Neural cell (in vitro differentiated cells): Measurements from ENCODE around the gene NDST3. TPM values are rescaled to one million over a fixed set of nuclear protein-coding genes. Genes with fewer than 3 reads are reported as not detected.

Experiments
- H2AFZ ChIP-seq: fragments of 200-600, 300-800 bp; sonication (generic), shearing (Covaris generic); 2 replicates; pipeline ENCODE4 v1.6.0; 2014; ENCODE audit warnings: low read depth, mild to moderate bottlenecking, antibody characterized with exemption, low read length, moderate library complexity
- H3F3A ChIP-seq: fragments of 200-600 bp; shearing (Covaris generic); 2 replicates; pipeline ENCODE4 v1.6.1; 2016; ENCODE audit warnings: mild to moderate bottlenecking, moderate library complexity, mixed read lengths, antibody characterized with exemption, low read length; ENCODE audit not compliant: insufficient read depth, poor library complexity, severe bottlenecking
- H3K27ac ChIP-seq: fragments of 200-600, 300-800 bp; sonication (generic), shearing (Covaris generic); 2 replicates; pipeline ENCODE4 v1.5.1; 2014; ENCODE audit warnings: mild to moderate bottlenecking, low read length, moderate library complexity
- H3K27me3 ChIP-seq: fragments of 300-800, 200-600 bp; sonication (generic), shearing (Covaris generic); 2 replicates; pipeline ENCODE4 v1.6.0; 2014; ENCODE audit warnings: mild to moderate bottlenecking, low read depth, low read length, moderate library complexity; ENCODE audit not compliant: insufficient read depth
- H3K36me3 ChIP-seq: fragments of 300-800, 200-600 bp; sonication (generic), shearing (Covaris generic); 2 replicates; pipeline ENCODE4 v1.5.1; 2014; ENCODE audit warnings: mild to moderate bottlenecking, antibody characterized with exemption, low read length, moderate library complexity; ENCODE audit not compliant: insufficient read depth
- H3K4me2 ChIP-seq: fragments of 300-800, 200-600 bp; sonication (generic), shearing (Covaris generic); 2 replicates; pipeline ENCODE4 v1.6.0; 2014; ENCODE audit warnings: mild to moderate bottlenecking, low read length
- H3K4me3 ChIP-seq: fragments of 300-800, 200-600 bp; sonication (generic), shearing (Covaris generic); 2 replicates; pipeline ENCODE4 v1.5.1; 2014; ENCODE audit warnings: mild to moderate bottlenecking, low read length, moderate library complexity
- H3K79me2 ChIP-seq: fragments of 200-600 bp; shearing (Covaris generic); replicated peaks from 2 replicates; pipeline ENCODE4 v1.6.0; 2014; ENCODE audit warnings: mild to moderate bottlenecking, low read length, moderate library complexity; ENCODE audit not compliant: insufficient read depth
- H3K9ac ChIP-seq: fragments of 300-800, 200-600 bp; sonication (generic), shearing (Covaris generic); 2 replicates; pipeline ENCODE4 v1.6.1; 2016; ENCODE audit warnings: mild to moderate bottlenecking, low read length, mixed read lengths
- H3K9me2 ChIP-seq: fragments of 200-600 bp; shearing (Covaris generic); 2 replicates; pipeline ENCODE4 v1.6.1; 2016; ENCODE audit warnings: mild to moderate bottlenecking, low read length, mixed read lengths; ENCODE audit not compliant: insufficient read depth
- H3K9me3 ChIP-seq: fragments of 200-600, 300-800 bp; sonication (generic), shearing (Covaris generic); 2 replicates; pipeline ENCODE4 v1.6.1; 2016; ENCODE audit warnings: mild to moderate bottlenecking, mixed run types, low read length, moderate library complexity, mixed read lengths
- H4K20me1 ChIP-seq: fragments of 200-600 bp; shearing (Covaris generic); 2 replicates; pipeline ENCODE4 v1.6.1; 2016; ENCODE audit warnings: mild to moderate bottlenecking, mixed run types; ENCODE audit not compliant: insufficient read depth
- EP300 ChIP-seq: fragments of 450-650 bp; conservative IDR thresholded peaks from 2 replicates; pipeline ENCODE4 v1.6.1; 2014; ENCODE audit warnings: antibody characterized with exemption, mild to moderate bottlenecking, moderate library complexity; ENCODE audit not compliant: poor library complexity, severe bottlenecking
- EZH2 ChIP-seq: fragments of 200-600, 300-800 bp; shearing (Covaris generic), sonication (generic); IDR thresholded peaks from 2 replicates; pipeline ENCODE4 v1.6.1; 2014; ENCODE audit warnings: antibody characterized with exemption, low read length, borderline replicate concordance, mild to moderate bottlenecking; ENCODE audit not compliant: insufficient read depth, poor library complexity, severe bottlenecking
- MXI1 ChIP-seq: fragments of 450-650 bp; conservative IDR thresholded peaks from 2 replicates; pipeline ENCODE4 v1.6.1; 2014; ENCODE audit warnings: antibody characterized with exemption, mild to moderate bottlenecking; ENCODE audit not compliant: poor library complexity, severe bottlenecking
- POLR2AphosphoS5 ChIP-seq: IDR thresholded peaks from 2 replicates; pipeline ENCODE4 v1.6.1; 2012
- RAD21 ChIP-seq: fragments of 450-650 bp; conservative IDR thresholded peaks from 2 replicates; pipeline ENCODE4 v1.6.1; 2014; ENCODE audit warnings: antibody characterized with exemption, mild to moderate bottlenecking, moderate library complexity
- SMC3 ChIP-seq: fragments of 450-650 bp; conservative IDR thresholded peaks from 2 replicates; pipeline ENCODE4 v1.6.1; 2014; ENCODE audit warnings: antibody characterized with exemption, mild to moderate bottlenecking, moderate library complexity; ENCODE audit not compliant: poor library complexity
- TAF1 ChIP-seq: IDR thresholded peaks from 2 replicates; pipeline ENCODE4 v1.6.1; 2012; ENCODE audit warnings: low read depth
- polyA plus RNA-seq: library from polyadenylated mRNA; depleted of rRNA; stranded (reverse); fragments of >200 nt; gene quantifications from 2 replicates; pipeline ENCODE4 v1.2.3, GENCODE V29; 2014
- TF ChIP-seq, protein P1 (sequence below): IDR thresholded peaks from 2 replicates; pipeline ENCODE4 v1.6.1; 2012; ENCODE audit warnings: borderline replicate concordance
- TF ChIP-seq, protein P2 (sequence below): fragments of 450-650 bp; IDR thresholded peaks from 2 replicates; pipeline ENCODE4 v1.5.1; 2014; ENCODE audit warnings: antibody characterized with exemption, mild to moderate bottlenecking, moderate library complexity; ENCODE audit not compliant: poor library complexity, severe bottlenecking

NDST3 gene
- polyA plus RNA-seq, 1 donor from 2014 or later = 4.0 TPM

DNA sequence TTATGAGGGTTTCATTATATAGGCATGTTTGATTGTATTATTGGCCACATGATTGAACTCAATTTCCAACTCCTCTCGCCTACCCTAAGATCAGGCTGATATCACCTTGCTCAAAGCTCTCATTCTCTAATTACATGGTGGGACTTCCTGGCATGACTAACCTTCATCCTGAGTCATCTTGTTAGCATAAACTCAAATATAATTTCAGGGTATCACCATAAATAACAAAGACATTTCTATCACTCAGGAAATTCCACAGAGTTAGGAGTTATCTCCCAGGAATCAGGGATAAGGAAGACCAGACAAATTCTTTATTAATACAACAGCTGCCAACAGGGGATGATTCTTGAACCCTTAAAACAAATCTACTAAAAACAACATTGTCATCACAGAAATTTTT lies 90.7 kb downstream of the NDST3 start:
- Histone ChIP-seq H3K4me3 (no peak overlapping the region), H2AFZ (no peak overlapping the region), H3K36me3 (no peaks in the 10 kb centered on the region), H3K9me3 (no peaks in the 10 kb centered on the region), H4K20me1 (no peaks in the 10 kb centered on the region), H3K27ac (no peak overlapping the region), H3K27me3 (no peaks in the 10 kb centered on the region), H3K4me2 (no peak overlapping the region), H3K79me2 (no peaks in the 10 kb centered on the region), H3K9me2 (no peaks in the 10 kb centered on the region), H3F3A (no peaks in the 10 kb centered on the region), H3K9ac (no peak overlapping the region)
- TF ChIP-seq POLR2AphosphoS5 (no peak), SMC3 (no peak), EP300 (no peak)

DNA sequence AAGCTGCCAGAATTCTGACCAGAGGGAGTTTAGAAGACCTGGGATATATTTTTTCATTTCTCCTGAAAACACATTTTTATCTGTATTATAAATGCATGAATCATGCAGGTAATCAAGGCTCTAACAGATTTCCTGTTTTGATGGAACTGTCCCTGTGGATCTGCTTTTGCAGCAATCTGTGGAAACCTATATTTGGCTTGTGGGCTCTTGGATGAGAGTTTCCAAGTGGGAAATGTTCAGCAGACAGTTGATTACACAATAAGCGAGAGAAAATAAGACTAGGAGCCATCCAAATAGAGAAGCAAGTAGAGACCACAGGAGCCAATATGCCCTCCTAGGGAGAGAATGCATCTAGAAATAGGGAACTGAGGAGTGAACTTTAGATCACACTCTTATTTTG lies 105.0 kb downstream of the NDST3 start:
- Histone ChIP-seq H3F3A (no peaks in the 10 kb centered on the region), H3K4me2 (no peak overlapping the region), H3K9ac (no peak overlapping the region), H3K27me3 (no peaks in the 10 kb centered on the region), H3K36me3 (no peaks in the 10 kb centered on the region), H3K9me3 (no peaks in the 10 kb centered on the region), H2AFZ (no peak overlapping the region), H3K27ac (no peak overlapping the region), H3K79me2 (no peaks in the 10 kb centered on the region), H4K20me1 (no peaks in the 10 kb centered on the region), H3K9me2 (no peaks in the 10 kb centered on the region), H3K4me3 (no peak overlapping the region)
- no peak for TF ChIP-seq TAF1
- no peak for TF ChIP-seq POLR2AphosphoS5
- TF ChIP-seq SMC3 = no peak
- TF ChIP-seq, protein P1, sequence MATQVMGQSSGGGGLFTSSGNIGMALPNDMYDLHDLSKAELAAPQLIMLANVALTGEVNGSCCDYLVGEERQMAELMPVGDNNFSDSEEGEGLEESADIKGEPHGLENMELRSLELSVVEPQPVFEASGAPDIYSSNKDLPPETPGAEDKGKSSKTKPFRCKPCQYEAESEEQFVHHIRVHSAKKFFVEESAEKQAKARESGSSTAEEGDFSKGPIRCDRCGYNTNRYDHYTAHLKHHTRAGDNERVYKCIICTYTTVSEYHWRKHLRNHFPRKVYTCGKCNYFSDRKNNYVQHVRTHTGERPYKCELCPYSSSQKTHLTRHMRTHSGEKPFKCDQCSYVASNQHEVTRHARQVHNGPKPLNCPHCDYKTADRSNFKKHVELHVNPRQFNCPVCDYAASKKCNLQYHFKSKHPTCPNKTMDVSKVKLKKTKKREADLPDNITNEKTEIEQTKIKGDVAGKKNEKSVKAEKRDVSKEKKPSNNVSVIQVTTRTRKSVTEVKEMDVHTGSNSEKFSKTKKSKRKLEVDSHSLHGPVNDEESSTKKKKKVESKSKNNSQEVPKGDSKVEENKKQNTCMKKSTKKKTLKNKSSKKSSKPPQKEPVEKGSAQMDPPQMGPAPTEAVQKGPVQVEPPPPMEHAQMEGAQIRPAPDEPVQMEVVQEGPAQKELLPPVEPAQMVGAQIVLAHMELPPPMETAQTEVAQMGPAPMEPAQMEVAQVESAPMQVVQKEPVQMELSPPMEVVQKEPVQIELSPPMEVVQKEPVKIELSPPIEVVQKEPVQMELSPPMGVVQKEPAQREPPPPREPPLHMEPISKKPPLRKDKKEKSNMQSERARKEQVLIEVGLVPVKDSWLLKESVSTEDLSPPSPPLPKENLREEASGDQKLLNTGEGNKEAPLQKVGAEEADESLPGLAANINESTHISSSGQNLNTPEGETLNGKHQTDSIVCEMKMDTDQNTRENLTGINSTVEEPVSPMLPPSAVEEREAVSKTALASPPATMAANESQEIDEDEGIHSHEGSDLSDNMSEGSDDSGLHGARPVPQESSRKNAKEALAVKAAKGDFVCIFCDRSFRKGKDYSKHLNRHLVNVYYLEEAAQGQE = no peak
- TF ChIP-seq EP300 = no peak
- no peak for TF ChIP-seq EZH2
- TF ChIP-seq, protein P2, sequence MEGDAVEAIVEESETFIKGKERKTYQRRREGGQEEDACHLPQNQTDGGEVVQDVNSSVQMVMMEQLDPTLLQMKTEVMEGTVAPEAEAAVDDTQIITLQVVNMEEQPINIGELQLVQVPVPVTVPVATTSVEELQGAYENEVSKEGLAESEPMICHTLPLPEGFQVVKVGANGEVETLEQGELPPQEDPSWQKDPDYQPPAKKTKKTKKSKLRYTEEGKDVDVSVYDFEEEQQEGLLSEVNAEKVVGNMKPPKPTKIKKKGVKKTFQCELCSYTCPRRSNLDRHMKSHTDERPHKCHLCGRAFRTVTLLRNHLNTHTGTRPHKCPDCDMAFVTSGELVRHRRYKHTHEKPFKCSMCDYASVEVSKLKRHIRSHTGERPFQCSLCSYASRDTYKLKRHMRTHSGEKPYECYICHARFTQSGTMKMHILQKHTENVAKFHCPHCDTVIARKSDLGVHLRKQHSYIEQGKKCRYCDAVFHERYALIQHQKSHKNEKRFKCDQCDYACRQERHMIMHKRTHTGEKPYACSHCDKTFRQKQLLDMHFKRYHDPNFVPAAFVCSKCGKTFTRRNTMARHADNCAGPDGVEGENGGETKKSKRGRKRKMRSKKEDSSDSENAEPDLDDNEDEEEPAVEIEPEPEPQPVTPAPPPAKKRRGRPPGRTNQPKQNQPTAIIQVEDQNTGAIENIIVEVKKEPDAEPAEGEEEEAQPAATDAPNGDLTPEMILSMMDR = no peak
- TF ChIP-seq RAD21 = no peak

DNA sequence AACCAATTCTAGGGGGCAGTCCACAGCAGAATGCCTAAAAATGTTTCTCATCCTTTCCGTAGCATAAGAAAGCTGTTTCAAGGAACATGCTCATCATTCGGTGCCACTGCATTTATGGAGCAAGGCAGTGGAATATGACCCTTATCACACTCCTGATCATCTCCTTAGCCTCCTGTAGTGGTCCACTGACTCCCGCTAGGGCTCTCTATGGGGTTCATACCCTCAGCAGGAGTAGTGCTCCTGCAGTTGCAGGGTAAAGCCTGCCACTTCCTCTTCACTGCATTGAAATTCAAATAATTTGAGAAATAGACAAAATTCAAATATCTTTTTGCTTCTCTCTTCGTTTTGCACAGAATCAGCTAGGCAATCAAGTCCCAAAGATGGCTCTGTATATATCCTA lies 107.0 kb downstream of the NDST3 start:
- Histone ChIP-seq H2AFZ (no peak overlapping the region), H3F3A (no peaks in the 10 kb centered on the region), H4K20me1 (no peaks in the 10 kb centered on the region), H3K9me2 (no peaks in the 10 kb centered on the region), H3K9ac (no peak overlapping the region), H3K4me2 (no peak overlapping the region), H3K27me3 (no peaks in the 10 kb centered on the region), H3K36me3 (no peaks in the 10 kb centered on the region), H3K9me3 (no peaks in the 10 kb centered on the region), H3K4me3 (no peak overlapping the region), H3K79me2 (no peaks in the 10 kb centered on the region), H3K27ac (no peak overlapping the region)
- TF ChIP-seq MXI1 = no peak
- no peak for TF ChIP-seq POLR2AphosphoS5
- TF ChIP-seq, protein P2 = no peak
- TF ChIP-seq, protein P1 = no peak
- TF ChIP-seq EP300 = no peak
